Measurements from ENCODE around the gene CST8. TPM values are rescaled to one million over a fixed set of nuclear protein-coding genes. Genes with fewer than 3 reads are reported as not detected.

CST8 gene
- total RNA-seq, 1 donor from 2014 or later: not detected

- DNase-seq (ENCODE audit: missing footprints): no peak
- intact Hi-C loops (cut with DNase I): no loop called here
- no peak for ATAC-seq
These were observed 19.2 kb downstream of the CST8 start for GRCh38 chr20:23510000-23510590.

- intact Hi-C loops (cut with DNase I): no loop called here
- DNase-seq (ENCODE audit: missing footprints): no peak
- ATAC-seq: no peak
These were observed 22.2 kb downstream of the CST8 start for GRCh38 chr20:23513164-23513563.

- DNase-seq (ENCODE audit: missing footprints) (no peak), ATAC-seq (no peak)
- intact Hi-C loops (cut with DNase I): no loop called here
These were observed 23.9 kb downstream of the CST8 start for GRCh38 chr20:23514848-23515247.

GRCh38 chr20:23515250-23515939 lies 24.5 kb downstream of the CST8 start:
- intact Hi-C loops (cut with DNase I): no loop called here
- DNase-seq (ENCODE audit: missing footprints) (no peak), ATAC-seq (no peak)

- DNase-seq (ENCODE audit: missing footprints) (no peak), ATAC-seq (no peak)
- intact Hi-C loops (cut with DNase I): no loop called here
These were observed 26.8 kb downstream of the CST8 start for GRCh38 chr20:23517719-23518118.

GRCh38 chr20:23519556-23519955 lies 28.6 kb downstream of the CST8 start:
- intact Hi-C loops (cut with DNase I): no loop called here
- ATAC-seq (no peak), DNase-seq (ENCODE audit: missing footprints) (no peak)

GRCh38 chr20:23520185-23520584 lies 29.3 kb downstream of the CST8 start:
- intact Hi-C loops (cut with DNase I): no loop called here
- no peak for ATAC-seq
- no peak for DNase-seq (ENCODE audit: missing footprints)

- intact Hi-C loops (cut with DNase I): no loop called here
- DNase-seq (ENCODE audit: missing footprints) (no peak), ATAC-seq (no peak)
These were observed 33.2 kb downstream of the CST8 start for GRCh38 chr20:23524146-23524545.

- ATAC-seq: no peak
- intact Hi-C loops (cut with DNase I): no loop called here
- no peak for DNase-seq (ENCODE audit: missing footprints)
These were observed 35.9 kb downstream of the CST8 start for GRCh38 chr20:23526850-23527249.

- DNase-seq (ENCODE audit: missing footprints) (no peak), ATAC-seq (no peak)
- intact Hi-C loops (cut with DNase I): no loop called here
These were observed 38.0 kb downstream of the CST8 start for GRCh38 chr20:23528867-23529431.

GRCh38 chr20:23530937-23531567 lies 40.1 kb downstream of the CST8 start:
- intact Hi-C loops (cut with DNase I): no loop called here
- no peak for DNase-seq (ENCODE audit: missing footprints)
- no peak for ATAC-seq

GRCh38 chr20:23532533-23532932 lies 41.6 kb downstream of the CST8 start:
- no peak for DNase-seq (ENCODE audit: missing footprints)
- ATAC-seq: no peak
- intact Hi-C loops (cut with DNase I): no loop called here

- intact Hi-C loops (cut with DNase I): no loop called here
- DNase-seq (ENCODE audit: missing footprints) (no peak), ATAC-seq (no peak)
These were observed 42.2 kb downstream of the CST8 start for GRCh38 chr20:23533161-23533560.

- ATAC-seq: no peak
- DNase-seq (ENCODE audit: missing footprints): no peak
- intact Hi-C loops (cut with DNase I): no loop called here
These were observed 44.1 kb downstream of the CST8 start for GRCh38 chr20:23534801-23535593.

GRCh38 chr20:23536328-23536974 lies 45.5 kb downstream of the CST8 start:
- DNase-seq (ENCODE audit: missing footprints) (no peak), ATAC-seq (peak; percentile 79)
- intact Hi-C loops (cut with DNase I): no loop called here

- DNase-seq (ENCODE audit: missing footprints): no peak
- no peak for ATAC-seq
- intact Hi-C loops (cut with DNase I): no loop called here
These were observed 46.1 kb downstream of the CST8 start for GRCh38 chr20:23537030-23537429.

- intact Hi-C loops (cut with DNase I): no loop called here
- no peak for ATAC-seq
- no peak for DNase-seq (ENCODE audit: missing footprints)
These were observed 49.7 kb downstream of the CST8 start for GRCh38 chr20:23540624-23541023.

GRCh38 chr20:23541330-23541729 lies 50.4 kb downstream of the CST8 start:
- intact Hi-C loops (cut with DNase I): no loop called here
- ATAC-seq (no peak), DNase-seq (ENCODE audit: missing footprints) (no peak)

- intact Hi-C loops (cut with DNase I): no loop called here
- no peak for ATAC-seq
- DNase-seq (ENCODE audit: missing footprints): no peak
These were observed 50.9 kb downstream of the CST8 start for GRCh38 chr20:23541776-23542175.

All from Right ventricle myocardium inferior (tissue), 1 donor.